ENCODE results near the gene STARD3NL. TPM values are rescaled to one million over a fixed set of nuclear protein-coding genes. Genes with fewer than 3 reads are reported as not detected.

The STARD3NL gene
- polyA plus RNA-seq, 1 donor (not counting 4 experiments of a cell fraction or from before 2014, with no cell fraction given) = 45.1 TPM

DNA sequence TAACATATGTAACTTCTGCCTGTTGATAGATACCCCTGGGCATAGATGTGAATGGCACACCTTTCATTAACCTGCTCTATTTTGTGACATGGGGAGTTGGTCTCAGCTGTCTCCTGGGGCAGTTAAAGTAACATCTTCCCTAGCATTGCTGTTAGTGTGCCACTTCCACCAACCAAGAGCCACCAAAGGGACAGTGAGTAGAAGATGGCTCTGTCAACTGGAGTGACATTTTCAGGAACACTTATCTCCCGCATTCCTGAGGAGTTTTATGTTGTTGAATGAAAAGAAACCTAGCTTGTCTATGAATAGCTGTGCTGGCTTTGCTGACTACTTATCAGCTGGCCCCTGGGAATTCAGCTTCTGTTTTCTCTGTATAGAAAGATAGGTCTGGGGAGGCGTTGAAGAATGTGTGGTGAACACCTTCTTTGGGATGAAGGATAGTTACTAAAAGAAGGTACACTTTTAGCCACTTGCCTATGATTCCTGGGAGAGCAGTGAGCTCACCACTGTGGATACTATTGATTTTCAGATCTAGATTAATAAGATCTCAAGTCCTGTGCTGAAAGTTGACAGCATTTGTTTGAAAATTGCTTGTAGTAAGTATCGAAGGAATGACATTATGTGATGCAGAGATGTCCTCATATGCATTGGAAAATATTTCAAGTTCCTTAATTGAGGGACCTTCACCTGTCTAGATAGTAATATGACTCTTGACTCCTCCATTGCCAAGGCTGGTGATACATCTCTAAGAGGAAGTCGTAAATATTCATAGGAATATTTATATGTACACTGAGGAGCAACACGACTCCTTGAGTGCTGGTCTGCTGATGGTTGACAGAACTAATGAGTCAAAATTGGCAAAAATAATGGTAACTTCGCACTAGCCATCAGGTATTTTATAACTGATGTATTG is 7.6 kb downstream of the STARD3NL start:
- Histone ChIP-seq H3K4me3 (ENCODE audit: control insufficient read depth in 2 of 3, extremely low read depth in 1 of 3, insufficient read depth in 2 of 3, low read depth in 1 of 3, low read length in 3 of 3) (no peak overlapping the region), H3K36me3 (ENCODE audit: control insufficient read depth in 2 of 2, extremely low read depth in 1 of 2, insufficient read depth in 2 of 2, low read length in 2 of 2) (peaks cover 0 to 1% of the 10 kb centered on the region in 2 experiments), H3K27me3 (ENCODE audit: control insufficient read depth, extremely low read depth, insufficient read depth, low read length) (no peaks in the 10 kb centered on the region), H3K9me3 (ENCODE audit: control insufficient read depth, low read depth, low read length) (no peaks in the 10 kb centered on the region), H4K20me1 (ENCODE audit: control insufficient read depth, extremely low read depth, insufficient read depth, low read length) (no peaks in the 10 kb centered on the region), H3K4me2 (ENCODE audit: control insufficient read depth, extremely low read depth, insufficient read depth, low read depth, low read length) (no peak overlapping the region), H2AFZ (ENCODE audit: control insufficient read depth, low read length) (no peak overlapping the region), H3K4me1 (ENCODE audit: control insufficient read depth, extremely low read depth, insufficient read depth, low read length) (peaks cover 8% of the 10 kb centered on the region), H3K79me2 (ENCODE audit: control insufficient read depth, insufficient read depth, low read length) (peaks cover 65% of the 10 kb centered on the region), H3K9me1 (ENCODE audit: control insufficient read depth, extremely low read depth, insufficient read depth, low read length) (no peaks in the 10 kb centered on the region), H3K27ac (ENCODE audit: control insufficient read depth, insufficient read depth, low read length) (no peak overlapping the region), H3K9ac (ENCODE audit: control insufficient read depth, extremely low read depth, insufficient read depth, low read length) (no peak overlapping the region)
- dilution Hi-C loops (cut with MboI; ENCODE audit: extremely low pct_ligation_motif_present, low sequenced_read_pairs) = no loop called here
- DNase-seq (ENCODE audit: low read depth, low spot score) (no peak), FAIRE-seq (no peak)
- no peak for TF ChIP-seq EZH2 (IDR thresholded peaks at IDR 0.05; ENCODE audit: low read length)
- TF ChIP-seq, protein P1, sequence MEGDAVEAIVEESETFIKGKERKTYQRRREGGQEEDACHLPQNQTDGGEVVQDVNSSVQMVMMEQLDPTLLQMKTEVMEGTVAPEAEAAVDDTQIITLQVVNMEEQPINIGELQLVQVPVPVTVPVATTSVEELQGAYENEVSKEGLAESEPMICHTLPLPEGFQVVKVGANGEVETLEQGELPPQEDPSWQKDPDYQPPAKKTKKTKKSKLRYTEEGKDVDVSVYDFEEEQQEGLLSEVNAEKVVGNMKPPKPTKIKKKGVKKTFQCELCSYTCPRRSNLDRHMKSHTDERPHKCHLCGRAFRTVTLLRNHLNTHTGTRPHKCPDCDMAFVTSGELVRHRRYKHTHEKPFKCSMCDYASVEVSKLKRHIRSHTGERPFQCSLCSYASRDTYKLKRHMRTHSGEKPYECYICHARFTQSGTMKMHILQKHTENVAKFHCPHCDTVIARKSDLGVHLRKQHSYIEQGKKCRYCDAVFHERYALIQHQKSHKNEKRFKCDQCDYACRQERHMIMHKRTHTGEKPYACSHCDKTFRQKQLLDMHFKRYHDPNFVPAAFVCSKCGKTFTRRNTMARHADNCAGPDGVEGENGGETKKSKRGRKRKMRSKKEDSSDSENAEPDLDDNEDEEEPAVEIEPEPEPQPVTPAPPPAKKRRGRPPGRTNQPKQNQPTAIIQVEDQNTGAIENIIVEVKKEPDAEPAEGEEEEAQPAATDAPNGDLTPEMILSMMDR (optimal IDR thresholded peaks at IDR 0.05 in 1 of 3, IDR thresholded peaks at IDR 0.05 in 1 of 3, conservative IDR thresholded peaks at IDR 0.05 in 1 of 3; ENCODE audit: extremely low read depth in 1 of 3, insufficient read depth in 2 of 3, low read length in 3 of 3) = no peak

DNA sequence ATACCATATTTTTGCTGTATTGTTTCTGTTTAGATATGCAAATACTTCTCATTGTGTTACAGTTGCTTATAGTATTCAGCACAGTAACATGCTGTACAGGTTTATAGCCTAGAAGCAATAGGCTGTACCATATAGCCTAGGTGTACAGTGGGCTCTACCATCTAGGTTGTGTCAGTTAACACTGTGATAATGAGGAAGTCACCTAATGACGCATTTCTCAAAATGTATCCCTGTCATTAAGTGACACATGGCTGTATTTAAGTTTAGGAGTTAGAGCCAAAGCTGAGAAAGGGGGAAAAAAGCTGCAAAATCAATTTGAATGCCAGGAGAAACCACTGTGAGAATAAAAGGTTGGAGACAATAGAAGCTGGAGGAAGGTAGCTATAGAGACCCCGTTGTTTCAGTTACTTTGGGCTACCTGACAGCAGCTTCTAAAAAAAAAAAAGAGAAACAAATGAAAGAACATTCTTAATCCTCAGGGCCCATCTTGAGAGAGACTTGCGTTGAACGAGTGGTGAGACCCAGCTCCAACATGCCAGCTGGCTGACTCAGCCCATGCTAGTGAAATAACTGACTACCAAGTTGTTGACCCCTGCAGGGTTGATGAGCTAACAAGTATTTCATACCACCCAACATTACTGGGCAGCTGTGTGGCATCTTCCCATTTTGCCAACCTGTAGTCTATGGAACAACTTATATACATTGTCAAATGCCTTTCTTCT is 8.7 kb downstream of the STARD3NL start:
- DNase-seq (ENCODE audit: low read depth, low spot score) (no peak), FAIRE-seq (peak; percentile 65)
- no peaks in the 10 kb centered on the region for H3K9me1 ChIP-seq (ENCODE audit: control insufficient read depth, extremely low read depth, insufficient read depth, low read length)
- peaks cover 0 to 1% of the 10 kb centered on the region in 2 experiments for H3K36me3 ChIP-seq (ENCODE audit: control insufficient read depth in 2 of 2, extremely low read depth in 1 of 2, insufficient read depth in 2 of 2, low read length in 2 of 2)
- H3K79me2 ChIP-seq (ENCODE audit: control insufficient read depth, insufficient read depth, low read length) = peaks cover 67% of the 10 kb centered on the region
- H3K9ac ChIP-seq (ENCODE audit: control insufficient read depth, extremely low read depth, insufficient read depth, low read length) = no peak overlapping the region
- H2AFZ ChIP-seq (ENCODE audit: control insufficient read depth, low read length) = no peak overlapping the region
- H3K4me1 ChIP-seq (ENCODE audit: control insufficient read depth, extremely low read depth, insufficient read depth, low read length) = peaks cover 8% of the 10 kb centered on the region
- no peak overlapping the region for H3K27ac ChIP-seq (ENCODE audit: control insufficient read depth, insufficient read depth, low read length)
- H3K4me3 ChIP-seq (ENCODE audit: control insufficient read depth in 2 of 3, extremely low read depth in 1 of 3, insufficient read depth in 2 of 3, low read depth in 1 of 3, low read length in 3 of 3) = no peak overlapping the region
- no peaks in the 10 kb centered on the region for H3K9me3 ChIP-seq (ENCODE audit: control insufficient read depth, low read depth, low read length)
- no peaks in the 10 kb centered on the region for H4K20me1 ChIP-seq (ENCODE audit: control insufficient read depth, extremely low read depth, insufficient read depth, low read length)
- peak overlapping the region; percentile 2 for H3K4me2 ChIP-seq (ENCODE audit: control insufficient read depth, extremely low read depth, insufficient read depth, low read depth, low read length)
- dilution Hi-C loops (cut with MboI; ENCODE audit: extremely low pct_ligation_motif_present, low sequenced_read_pairs) = no loop called here
- no peaks in the 10 kb centered on the region for H3K27me3 ChIP-seq (ENCODE audit: control insufficient read depth, extremely low read depth, insufficient read depth, low read length)
- TF ChIP-seq, protein P1 (optimal IDR thresholded peaks at IDR 0.05 in 1 of 3, IDR thresholded peaks at IDR 0.05 in 1 of 3, conservative IDR thresholded peaks at IDR 0.05 in 1 of 3; ENCODE audit: extremely low read depth in 1 of 3, insufficient read depth in 2 of 3, low read length in 3 of 3) = no peak
- TF ChIP-seq EZH2 (IDR thresholded peaks at IDR 0.05; ENCODE audit: low read length) = no peak

Measured in keratinocyte (primary cell).